Measurements from ENCODE around the gene EHD3.

EHD3 gene

GRCh38 chr2:31296641-31297287 is 62.8 kb downstream of the EHD3 start:
- no peak for DNase-seq

- DNase-seq, result no peak
Measured at GRCh38 chr2:31297751-31298150, 63.8 kb downstream of the EHD3 start.

- no peak for DNase-seq
Measured at GRCh38 chr2:31299547-31299946, 65.6 kb downstream of the EHD3 start.

GRCh38 chr2:31300309-31300708 is 66.4 kb downstream of the EHD3 start:
- no peak for DNase-seq

GRCh38 chr2:31302940-31303563 is 69.1 kb downstream of the EHD3 start:
- DNase-seq, result no peak

- no peak for DNase-seq
Measured at GRCh38 chr2:31304816-31305215, 70.9 kb downstream of the EHD3 start.

GRCh38 chr2:31312898-31313297 is 78.9 kb downstream of the EHD3 start:
- no peak for DNase-seq

GRCh38 chr2:31314761-31315160 is 80.8 kb downstream of the EHD3 start:
- no peak for DNase-seq

GRCh38 chr2:31317396-31317795 is 83.4 kb downstream of the EHD3 start:
- DNase-seq, result no peak

GRCh38 chr2:31318361-31319336 is 84.7 kb downstream of the EHD3 start:
- DNase-seq, result no peak

Measured in DMS 273 treated with DMSO at 0.1 percent for 48 hours (cell line).